SKM-1 (cell line): ENCODE results near the gene QDPR.

Source experiments
- DNase-seq: peaks from one replicate; lab custom pipeline; 2025; ENCODE audit not compliant: unreplicated experiment; lab: John Stamatoyannopoulos, UW

The QDPR gene

DNA sequence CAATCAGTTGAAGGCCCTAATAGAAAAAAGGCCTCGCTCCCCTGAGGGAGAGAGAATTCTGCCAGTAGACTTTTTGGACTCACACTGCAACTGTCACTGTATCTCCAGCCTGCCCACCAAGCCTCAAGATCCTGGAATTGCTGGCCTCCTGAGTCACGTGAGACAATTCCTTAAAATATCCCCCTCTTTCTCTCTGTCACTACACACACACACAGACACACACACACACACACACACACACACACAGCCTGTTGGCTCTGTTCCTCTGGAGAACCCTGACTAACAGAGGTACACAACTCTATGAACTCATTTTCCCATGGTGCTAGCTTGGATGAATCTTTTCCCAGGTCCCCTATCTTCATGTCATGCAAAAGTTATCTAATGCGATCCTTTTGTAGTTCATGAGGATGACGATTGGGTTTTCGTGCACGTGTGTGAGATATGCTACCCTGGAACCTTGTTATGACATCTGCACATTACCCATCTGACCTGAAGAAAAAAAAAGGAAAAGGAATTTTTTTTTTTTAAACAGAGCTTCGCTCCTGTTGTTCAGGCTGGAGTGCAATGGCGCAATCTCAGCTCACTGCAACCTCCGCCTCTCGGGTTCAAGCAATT, 16.8 kb upstream of the QDPR start:
- no peak for DNase-seq

DNA sequence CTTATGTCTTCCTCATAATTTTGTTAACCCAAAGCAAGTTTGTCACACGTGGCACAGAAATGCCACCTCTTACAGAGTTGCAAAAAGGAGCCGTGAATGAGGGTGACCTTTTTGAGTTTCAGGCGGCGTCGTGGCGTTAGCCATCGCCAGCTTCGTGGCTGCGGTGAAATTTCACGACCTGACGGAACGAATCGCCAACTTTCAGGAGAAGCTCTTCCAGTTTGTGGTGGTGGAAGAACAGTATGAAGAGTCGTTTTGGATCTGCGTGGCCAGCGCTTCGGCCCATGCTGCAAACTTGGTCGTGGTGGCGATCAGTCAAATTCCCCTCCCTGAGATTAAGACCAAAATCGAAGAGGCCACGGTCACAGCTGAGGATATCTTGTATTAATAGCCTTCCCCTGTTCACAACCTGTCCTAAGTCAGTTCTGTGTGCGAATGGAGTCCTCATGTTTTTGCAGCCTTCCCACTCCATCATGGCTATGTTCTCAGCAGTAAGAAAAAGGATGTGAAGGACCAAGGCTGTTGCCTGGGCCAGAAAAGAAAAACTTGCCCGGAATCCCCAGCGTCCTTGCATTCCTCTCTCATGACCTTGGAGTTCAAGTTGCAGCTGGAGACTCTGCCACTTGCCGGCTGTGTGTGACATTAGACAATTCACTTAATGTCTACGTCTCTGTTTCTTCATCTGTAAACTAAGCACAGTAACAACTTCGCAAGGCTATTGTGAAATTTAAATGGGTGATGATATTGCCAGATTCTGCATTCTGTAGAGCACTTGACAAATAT, 15.0 kb upstream of the QDPR start:
- no peak for DNase-seq

DNA sequence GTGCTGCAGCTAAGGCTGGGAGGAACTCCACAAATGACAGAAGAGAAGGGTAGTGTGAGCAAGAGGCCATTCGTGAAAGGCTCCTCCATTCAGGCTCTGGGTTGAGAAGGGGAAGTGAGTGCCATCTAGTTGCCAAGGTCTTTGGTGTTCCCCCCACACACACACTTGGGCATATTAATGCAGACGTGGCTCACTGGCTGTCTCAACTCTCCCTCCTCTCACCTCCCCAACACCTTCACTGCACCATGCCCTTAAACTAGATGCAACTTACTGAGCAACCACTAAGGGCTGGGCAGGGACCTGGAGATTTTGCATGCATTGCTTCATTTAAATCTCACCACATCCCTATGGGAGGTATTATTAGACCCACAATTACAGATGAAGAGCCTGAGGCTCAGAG, 11.8 kb upstream of the QDPR start:
- DNase-seq = no peak

DNA sequence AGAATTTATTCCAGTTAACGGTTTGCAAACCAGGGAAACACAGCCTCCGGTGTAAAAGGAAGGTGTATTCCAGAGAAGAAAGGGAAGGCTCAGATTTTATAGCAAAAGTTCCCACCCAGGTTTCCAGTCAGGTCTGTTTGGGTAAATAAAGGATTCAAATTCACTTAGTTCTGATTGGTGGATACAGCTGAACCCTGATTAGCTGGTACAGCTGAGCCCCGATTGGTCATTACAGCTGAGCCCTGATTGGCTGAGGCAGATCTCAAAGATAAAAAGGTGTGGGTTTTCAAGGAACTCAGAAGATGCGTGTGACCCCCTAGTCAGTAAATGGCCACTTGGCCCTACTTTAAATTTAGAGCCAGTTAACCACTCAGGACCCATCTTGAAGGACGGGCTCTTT, 9.7 kb upstream of the QDPR start:
- no peak for DNase-seq

DNA sequence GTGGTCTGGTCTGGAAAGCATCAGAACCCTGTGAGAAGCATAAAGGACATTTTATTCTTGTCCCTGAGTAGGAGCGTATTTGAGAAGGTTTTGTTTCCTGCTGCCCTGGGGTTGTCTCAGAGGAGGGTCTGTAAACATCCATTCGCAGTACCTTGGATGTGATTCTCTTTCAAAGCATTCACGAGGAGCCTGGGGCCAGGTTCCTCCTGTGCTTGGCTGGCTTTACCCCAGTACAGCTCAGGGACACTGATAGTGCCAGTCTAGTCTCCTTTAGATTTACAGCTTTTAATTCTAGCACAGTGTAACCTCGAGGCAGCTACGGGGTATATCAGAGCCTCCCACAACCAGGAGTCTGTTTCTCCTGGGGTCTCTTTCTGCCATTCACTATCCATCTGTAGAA, 5.8 kb upstream of the QDPR start:
- no peak for DNase-seq

DNA sequence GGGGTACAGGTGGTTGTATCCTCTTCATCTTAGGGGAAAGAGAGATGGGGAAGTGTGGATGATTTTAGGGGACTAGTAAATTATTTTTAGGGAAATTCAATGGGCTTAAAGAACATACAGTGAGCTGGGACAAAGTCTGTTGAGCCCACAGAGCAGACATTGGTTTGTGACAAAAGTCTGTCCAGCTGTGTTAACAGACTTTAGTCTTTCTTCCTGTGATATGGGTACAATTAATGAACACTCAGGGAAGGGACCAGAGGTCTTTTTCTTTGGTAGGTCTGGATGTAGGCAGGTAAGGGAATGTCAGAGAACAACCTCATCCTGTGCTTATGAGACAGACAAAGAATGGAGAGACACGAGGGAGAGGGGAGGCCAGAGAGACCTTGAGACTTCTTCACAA, 5.1 kb upstream of the QDPR start:
- DNase-seq = no peak

DNA sequence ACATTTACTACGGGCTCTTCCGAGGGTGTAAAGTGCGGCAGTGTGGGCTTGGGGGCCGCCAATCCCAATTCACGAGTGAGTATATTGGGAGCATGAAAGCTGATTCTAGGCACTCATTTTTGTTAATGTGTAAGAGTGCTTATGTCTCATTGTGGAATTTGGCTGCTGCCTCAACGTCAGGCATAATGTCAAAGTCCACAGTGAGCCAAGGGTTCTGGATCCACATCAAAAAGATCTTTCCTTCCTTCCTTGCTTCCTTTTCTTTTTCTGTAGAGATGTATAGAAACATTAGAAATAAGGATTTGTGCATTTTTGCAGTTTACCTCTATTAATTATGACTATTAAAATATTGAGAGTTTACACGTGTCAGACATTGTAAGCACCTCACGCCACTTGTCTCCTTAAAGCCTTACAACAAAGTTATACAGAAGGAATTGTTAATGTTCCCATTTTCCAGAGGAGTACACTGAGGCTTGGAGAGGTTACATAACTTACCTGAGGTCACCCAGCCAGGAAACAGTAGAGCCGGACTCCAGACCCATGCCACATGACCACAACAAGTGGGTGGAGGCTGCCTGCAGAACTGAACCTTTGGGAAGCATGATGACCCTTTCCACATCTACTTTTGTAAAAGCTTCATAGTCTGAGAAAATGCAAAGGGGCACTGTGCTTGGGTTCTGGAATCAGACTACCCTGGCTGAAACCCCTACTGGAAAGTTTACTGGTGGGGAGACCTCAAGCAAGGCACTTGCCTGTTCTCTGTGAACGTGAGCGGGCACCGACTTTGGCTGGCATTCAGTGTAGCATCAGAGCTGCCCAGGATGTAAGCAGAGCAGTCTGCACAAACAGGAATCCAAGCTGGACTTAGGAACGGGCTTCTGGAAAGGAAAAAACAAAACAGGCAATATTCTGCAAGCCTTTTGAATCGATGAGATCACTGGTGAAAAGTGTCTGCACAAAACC, 3.8 kb upstream of the QDPR start:
- no peak for DNase-seq

DNA sequence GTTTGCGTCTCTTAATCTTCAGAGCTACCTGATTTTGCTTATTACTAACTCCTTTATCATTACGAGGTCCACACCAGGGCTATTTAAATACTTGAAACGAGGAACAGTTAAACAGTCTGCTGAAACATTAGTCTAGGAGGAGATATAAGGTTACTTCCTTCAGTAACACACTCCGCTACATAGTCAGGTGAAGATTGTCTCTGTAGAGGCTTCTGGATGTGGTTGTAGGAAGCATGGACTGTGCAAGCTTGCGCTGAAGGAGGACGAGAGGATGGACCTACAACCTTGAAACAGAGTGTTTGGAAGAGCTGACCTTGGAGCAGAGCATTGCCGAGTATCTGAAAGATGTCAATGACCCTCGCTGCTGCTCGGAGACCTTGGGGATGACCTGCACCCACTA, 3.0 kb upstream of the QDPR start, which contains the start of gene CLRN2:
Gene CLRN2, plus strand, starts transcription at position 301 of the 400 bp plus-strand sequence. CDS start 102 bp downstream, outside the sequence.
- DNase-seq = no peak

DNA sequence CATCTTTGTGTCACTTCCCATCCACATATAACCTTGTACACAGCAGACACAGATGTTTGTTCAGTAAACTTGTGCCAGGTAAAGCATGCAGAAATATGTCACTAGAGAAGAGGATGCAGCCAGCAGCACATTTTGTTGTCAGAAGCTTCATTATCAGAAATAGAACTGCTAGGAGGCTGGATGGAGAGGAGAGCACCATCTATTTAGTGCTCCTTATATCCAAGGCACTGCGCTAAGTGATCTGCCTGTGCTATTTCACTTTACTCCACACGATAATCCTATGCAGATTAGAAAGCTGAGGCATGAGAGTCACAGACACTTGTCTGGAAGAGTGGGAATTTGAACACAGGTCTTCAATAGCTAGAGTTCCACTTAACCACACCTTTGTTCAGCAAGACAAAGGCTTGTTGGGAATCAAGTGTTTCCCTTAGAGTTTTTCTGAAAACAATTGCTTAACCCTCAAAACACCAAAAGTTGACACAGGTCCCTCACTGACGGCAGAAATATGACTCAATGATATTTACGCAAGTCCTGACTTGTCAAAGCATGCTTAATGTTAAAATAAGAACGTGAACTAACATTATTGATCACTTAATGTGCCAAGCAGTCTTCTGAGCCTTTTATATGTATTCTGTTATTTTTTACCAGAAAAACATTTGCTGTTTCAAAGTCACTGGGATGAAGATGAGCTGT, 1.2 kb upstream of the QDPR start:
- DNase-seq = no peak

DNA sequence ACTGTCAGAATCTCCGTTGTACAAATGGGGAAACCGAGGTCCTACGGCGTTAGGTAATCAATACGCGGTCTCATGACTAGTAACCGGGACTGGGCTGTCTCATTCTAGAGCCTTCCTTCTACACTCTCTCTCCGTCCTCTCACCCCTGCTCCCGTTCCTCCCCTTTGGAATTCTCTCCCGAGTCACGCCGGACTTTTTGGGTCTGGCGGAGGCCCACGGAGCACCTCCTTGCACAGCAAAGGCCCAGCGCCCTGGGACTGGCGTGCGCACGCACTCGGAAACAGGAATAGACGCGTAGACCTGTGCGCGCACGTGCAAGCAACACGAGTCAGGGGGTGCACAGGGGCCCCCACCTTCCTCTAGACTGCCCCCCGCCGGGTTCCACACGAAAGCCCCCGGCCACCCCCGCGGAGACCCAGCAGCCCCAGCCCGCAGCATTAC, 361 bp downstream of the QDPR start:
- no peak for DNase-seq

DNA sequence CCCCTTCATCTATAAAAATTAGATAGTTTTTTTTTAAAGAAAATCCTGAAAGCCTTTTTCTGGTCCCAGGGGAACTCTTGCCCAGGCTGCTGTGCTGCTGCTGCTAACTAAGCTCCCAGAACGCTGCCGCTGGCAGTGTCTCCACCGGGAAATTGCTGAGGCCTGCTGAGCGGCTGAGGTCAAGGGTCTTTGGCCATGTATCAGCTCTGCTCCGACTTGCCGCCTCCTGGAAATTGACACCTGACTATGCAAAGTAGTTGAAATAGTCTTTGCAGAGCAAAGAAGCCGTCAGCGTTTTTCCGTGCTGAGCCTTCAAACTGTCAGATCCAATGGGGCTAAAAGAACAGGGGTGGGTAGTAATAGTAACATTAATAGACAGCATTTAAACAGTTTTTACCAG, 839 bp downstream of the QDPR start:
- no peak for DNase-seq

DNA sequence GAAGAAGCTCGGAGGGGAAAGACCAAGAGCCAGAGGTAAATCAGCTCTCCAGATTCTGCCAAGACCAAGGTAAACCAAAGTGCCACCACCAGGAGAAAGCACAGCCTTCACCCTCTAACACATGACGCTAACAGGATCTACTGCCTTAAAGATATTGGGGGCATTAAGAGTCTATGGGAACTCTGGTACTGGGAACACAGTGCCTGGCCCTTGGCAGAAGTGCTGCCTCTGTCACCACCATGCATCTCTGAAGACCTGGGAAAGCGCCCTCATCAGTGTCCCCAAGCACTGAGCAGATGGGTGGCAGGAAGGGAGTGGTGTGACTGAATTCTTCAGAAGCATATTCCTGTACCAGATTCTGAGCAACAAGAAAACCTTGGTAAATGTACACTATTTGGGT, 1.3 kb downstream of the QDPR start:
- no peak for DNase-seq

DNA sequence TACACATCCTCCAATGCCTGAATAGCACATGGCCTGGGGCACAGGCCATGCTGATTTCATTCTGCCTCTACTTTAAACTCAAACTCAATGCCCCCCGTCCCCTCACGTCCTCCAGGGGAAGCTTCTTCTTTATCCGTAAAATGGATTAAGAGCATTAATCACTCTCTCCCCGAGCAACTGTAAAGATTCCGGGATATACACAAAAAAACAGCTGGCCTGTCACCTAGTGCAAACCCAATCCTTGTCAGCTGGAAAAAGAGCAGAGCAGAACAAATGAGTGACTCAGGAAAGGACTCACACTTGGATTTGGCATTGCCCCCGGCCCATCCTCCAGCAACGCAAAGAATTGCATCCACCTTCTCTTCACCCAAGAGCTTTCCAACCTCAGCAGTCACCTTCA, 7.8 kb downstream of the QDPR start:
- no peak for DNase-seq

DNA sequence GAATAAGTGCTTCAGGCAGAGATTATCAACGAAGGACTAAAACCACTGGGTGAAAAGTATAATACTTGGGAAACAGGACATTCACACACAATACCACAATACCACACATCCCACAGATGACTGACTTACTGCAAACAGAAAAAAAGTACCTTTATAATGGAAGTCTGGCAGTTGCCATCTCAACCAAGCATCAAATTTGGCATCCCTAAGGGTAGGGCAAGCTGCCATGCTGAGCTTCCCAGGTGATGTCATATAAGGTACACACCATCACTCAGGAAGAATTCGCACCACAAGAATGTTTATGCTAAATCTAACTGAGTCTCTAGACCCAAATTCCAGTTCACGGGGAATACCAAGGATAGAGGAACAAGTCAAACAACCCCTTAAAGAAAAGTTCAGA, 9.1 kb downstream of the QDPR start:
- no peak for DNase-seq

DNA sequence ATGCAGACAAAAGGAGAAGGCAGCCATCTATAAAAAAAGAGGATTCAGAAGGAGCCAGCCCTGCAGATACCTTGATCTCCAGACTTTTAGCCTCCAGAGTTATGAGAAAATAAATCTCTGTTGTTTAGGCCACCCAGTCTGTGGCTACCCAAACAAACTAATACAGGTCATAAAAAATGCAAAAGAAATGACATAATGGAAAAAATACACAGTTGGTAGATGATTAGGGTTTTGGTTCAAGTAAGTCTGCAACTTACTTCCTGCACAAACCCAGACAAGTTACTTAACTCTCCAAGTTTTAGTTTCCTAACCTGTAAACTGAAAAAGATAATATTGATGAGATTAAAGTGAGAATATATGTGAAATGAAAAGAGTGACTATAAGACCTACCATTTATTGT, 11.3 kb downstream of the QDPR start:
- DNase-seq = no peak

DNA sequence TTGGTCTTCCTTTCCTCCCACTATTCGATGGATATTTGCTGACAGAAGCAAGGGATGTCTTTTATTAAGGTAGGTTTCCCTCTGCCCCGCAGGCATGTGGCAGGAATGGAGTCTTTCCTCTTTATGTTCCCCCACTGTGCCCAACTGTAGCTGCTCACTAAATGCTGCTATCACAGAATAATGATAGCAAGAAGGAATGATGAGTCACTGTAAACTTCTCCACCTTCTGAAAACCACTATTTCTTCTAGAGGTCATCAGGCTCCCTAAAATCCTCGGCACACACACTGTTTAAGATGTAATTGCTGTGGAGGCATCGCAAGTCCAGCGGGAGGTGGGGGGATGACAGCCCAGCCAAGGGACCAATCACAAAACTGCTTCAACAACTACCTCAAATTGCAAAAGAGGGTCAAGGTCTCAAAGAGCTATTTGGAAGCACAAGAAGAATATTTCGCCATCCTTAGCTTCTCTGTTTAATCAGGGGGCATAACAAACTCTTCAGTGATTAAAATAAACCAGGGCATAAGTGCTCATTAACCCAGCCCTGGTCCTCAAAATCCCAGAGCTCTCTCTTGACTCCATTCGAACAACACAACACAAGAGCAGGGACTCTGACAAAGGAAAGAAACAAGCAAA, 13.9 kb downstream of the QDPR start:
- DNase-seq = no peak

DNA sequence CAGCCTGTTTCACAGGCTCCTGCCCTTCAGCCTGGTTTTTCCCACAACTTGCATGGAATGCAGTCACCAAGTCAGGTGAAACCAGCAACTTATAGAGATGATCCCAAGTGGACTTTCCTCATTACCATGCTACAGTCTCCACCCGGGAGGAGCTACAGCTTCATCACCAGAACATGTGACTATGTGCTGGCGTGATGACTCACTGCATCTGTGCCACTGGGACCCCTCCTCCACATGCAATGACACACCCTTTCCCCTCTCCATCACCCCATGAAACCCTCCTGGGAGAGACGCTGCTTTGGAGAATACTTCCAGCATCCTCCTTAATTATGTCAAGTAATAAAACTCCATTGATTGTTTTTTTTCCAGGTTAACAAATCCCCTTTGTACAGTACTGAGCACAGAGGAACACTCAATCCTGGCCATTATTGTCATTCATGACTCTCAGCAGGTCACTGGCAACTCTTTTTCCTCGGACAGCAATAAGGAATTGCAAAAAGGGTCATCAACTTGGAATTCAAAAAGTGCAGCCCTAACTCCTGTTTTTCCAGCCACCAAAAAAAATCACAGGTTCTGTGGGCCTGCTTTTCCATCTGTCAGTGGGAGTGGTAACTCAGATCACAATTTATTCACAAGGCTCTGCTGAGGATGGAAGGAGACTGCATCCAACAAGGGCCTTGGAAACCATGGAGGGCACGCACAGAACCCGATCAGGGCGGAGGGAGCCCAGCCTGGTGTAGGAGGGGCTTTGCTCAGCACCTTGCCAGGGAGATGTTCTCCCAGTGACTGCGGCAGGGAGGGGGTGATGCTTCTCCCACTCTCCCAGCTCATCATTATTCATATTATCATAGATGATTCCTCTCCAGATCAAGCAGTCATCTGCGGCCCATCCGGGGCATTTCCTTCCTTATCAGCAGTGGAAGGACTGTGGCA, 17.4 kb downstream of the QDPR start:
- DNase-seq = no peak

DNA sequence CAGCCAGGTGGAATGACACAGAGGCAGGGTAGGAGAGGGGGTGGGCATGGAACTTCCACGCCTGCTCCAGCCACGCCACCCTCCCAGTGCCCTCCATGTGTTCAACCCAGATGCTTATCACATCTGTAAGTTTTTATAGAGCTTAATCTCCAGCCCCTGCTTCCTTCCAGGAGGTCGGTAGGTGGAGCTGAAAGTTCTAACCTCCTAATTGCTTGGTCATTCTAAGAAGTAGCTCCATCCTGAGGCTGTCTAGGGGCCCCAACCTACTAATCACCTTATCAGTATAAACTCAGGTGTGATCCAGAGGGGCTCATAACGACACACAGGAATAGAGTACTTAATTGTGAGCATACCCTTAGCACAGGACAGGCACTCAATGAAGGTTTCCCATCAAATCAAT, 18.3 kb downstream of the QDPR start:
- no peak for DNase-seq

DNA sequence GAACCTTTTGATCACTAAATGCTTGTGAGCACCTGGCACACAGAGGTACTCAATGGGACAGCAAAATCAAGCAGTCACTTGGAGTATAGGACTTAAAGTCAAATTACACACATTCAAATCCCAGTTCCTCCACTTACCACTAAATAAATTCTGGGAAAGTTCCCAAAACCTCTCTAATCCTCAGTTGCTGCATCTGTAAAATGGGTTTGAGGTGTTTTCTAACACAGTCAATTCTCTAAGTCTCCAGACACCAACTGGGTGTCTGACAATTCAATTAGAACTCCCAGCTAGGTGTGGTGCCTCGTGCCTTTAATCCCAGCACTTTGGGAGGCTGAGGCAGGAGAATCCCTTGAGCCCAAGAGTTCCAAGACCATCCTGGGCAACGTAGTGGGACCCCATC, 19.0 kb downstream of the QDPR start:
- DNase-seq = no peak
